ENCODE measurements around the gene HIGD1A.

HIGD1A gene

DNA sequence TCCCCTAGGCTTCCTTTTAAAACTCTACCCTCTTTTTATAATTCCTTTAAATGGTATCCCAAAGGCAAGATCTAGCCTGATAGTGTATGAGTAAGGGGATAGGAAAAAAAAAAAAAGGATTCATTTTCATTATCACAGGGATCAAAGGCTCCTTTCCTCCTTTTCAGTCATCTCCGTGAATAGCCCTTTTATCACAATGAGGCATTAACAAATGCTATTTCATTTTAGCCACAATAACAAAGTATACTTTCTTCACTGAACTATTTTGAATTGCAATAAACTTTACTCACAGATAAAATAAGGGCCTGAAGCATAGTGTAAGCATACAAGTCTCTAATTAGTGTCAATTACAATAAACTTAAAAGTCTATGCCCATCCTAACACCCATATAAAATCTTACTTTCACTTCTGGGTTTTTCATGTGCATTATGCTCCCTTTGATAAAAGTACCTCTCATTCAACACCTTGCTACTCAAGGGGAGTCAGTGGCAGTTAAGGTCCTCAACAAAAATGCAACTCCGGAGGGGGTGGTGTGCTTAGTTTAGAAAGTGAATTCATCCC, 8.6 kb downstream of the HIGD1A start:
- no peak for DNase-seq

DNA sequence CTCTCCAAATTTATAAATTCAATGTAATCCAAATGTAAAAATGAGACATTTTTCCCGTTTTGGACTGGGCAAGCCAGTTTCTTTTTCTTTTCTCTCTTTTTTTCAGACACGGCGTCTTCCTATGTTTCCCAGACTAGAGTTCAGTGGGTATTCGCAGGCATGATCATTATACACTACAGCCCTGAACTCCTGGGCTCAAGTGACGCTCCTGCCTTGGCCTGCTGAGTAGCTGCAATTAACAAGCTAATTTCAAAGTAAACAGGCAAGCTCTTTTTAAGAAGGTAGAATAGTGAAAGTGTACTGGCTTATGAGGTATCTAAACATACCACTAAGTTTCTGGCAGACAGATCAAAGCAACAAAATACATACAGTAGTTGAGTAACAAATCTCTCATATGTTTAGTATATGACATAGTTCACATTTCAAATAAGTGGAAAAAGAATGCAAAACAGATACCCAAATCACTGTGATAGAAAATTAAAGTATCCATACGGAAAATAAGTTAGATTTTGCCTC, 13.5 kb downstream of the HIGD1A start:
- DNase-seq = no peak

DNA sequence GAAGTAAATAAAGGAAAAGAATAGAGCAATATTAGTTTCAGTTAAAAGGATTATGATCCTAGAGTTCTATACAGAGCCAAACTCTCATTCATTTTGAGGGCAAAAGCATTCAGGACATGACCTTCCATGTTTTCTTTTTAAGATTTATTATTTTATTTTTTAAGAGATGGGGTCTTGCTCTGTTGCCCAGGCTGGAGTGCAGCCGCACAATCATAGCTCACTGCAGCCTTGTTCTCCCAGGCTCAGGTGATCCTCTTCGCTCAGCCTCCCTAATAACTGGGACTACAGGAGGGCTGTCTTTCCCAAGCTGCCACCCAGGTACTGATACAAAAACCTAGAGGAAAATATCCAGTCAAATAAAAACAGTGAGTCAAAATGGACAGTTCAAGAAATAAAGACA, 17.7 kb downstream of the HIGD1A start:
- no peak for DNase-seq

DNA sequence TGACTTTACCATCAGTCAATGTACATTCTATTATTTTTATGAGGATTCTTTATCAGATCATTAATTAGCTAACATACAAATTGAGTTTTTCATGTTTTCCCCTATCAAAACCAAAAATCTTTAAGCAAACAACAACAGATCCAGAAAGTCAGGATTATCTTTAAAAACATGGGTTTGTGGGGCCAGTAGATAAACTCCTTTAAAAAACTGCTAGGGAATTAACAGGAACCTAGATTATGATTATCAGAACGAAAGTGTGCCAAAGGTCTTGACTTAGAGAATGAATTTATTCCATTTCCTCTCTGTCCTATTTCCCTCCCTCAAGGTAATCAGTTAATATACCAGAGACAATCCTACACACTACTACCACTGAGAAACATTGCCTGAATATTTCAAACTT, 18.1 kb downstream of the HIGD1A start:
- no peak for DNase-seq

DNA sequence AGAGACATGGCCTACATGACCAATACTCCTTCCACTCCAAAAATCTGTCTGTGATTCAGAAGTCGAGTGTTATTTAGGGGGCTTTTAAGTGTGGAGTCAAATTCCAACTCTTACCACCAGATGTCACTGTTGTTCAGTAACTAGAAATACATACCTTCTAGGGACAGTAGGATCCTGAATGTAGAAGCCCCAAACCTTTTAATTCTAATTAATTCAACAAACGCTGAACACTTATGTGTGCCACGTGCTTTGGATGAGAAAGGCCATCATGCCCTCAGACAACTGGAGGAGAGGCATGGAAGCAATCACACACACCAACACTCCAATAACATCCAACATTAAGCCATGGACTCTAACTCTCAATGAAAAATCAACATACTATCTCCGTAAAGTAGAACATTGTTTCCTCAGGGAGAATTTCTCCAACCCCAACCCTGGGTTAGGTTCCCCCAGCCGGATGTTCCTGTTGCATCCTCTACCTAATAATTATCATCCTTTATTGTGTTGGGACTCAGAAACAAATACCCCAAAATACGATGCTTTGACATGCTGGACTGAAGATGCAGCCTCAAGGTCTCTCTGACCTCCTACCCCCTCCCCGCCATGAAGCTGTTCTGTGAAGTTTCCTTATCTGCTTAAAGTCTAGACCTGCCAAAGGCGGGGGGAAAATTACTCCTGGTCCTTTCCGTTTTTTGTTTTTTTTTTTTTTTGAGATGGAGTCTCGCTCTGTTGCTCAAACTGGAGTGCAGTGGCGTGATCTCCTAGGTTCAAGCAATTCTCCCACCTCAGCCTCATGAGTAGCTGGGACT, 23.2 kb downstream of the HIGD1A start:
- no peak for DNase-seq

DNA sequence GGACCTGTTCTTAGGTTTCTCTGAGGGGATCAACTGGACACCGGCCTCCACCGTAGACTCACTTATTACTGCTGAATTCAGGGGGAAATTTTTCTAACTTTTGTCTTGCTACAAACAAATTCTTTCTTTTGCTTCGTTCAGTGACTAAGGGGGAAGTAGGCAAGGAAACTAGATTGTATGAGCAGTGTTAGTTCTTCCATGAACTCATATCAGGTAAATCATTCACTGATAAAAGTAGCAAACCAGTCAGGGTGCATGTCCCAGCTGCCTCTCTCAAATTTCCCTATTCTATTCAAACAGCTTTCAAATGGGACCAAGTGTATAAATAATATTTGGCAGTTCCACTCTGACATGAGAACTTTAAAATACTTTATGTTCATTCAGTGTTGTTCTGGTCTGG, 23.9 kb downstream of the HIGD1A start:
- DNase-seq = no peak

DNA sequence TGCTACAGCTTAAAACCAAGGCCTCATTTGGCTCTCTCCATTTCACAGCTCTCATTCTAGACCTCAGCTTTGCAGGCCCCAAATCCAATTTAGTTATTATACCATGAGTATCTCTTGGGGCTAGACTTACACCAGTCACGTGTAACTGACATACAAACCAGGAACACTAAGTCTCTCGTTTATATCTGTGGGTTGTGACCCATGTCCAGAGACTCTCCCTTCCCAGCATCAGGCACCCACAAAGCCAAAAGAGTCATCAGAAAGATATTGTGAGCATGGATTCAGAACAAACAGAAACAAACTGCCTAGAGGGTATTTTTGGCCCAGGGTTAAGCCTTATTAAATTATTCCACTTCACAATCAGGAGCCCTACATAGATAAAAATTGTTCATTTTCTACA, 25.6 kb downstream of the HIGD1A start:
- no peak for DNase-seq

DNA sequence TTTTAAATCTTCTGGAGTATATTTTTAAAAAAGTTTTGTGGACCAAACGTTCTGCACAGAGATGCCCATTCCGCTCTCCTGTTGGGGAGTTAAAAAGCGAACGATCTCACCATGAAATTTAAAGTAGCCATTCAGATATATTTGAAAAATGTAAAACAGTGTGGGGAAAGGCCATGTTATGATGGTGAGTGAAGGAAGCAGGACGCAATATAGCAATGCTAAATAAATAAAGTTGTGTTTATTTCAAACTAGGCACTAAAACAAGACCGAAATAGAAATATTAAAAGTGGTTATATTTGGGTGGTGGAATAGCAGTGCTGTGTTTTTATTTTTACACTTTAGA, 30.9 kb downstream of the HIGD1A start:
- DNase-seq = no peak

DNA sequence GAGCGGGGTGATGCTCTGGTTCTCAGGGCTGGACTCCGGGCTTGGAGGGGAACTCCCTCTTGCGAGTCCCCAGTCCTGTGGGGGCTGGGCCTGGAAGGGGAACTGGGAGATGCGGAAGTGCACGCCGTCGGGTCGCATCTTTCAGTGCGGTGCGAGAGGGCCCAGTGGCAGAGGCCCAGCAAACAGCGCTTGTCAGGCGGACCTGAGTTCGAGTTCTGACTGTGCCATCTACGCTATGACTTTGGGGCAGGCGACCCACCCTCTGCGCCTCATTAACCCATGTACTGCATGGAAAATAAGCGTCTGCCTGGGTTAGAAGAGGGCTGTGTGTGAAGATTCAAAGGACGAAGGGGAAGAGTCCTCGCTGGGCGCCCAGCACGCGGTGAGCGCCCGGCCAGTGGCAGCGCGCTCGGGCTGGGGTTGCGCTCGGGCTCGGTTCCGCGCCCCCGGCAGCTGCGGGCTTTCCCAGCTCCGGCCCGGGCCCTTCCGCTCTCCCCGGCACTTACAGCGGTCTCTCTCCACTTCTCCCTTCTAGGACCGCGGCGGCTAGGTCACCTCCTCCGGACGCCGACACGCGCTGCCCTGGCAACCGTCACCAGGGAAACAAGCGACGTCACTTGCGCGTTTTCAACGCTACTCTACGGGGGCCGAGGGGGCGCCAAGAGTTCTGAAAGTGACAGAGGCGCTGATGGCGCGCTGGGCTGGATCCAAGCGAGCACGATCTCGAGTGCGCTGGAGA, 31.5 kb downstream of the HIGD1A start, which contains the start of gene CCDC13:
Gene CCDC13, minus strand, starts transcription at position 584 of the 739 bp plus-strand sequence. CDS start 14,908 bp downstream, outside the sequence.
- DNase-seq = peak; percentile 79

DNA sequence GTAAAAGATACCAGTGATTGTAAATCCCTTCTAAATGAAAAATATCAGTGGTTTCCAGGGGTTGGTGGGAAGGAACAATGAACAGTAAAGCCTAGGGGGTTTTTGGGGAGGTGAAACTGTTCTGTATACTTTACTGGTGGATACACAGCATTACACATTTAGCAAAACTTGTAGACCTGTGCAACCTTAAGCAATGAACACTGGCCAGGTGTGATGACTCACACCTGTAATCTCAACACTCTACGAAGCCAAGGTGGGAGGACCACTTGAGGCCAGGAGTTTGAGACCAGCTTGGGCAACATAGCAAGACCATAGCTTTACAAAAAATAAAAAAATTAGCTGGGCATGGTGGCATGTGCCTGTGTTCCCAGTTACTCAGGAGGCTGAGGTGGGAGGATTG, 33.0 kb downstream of the HIGD1A start:
- DNase-seq = no peak

DNA sequence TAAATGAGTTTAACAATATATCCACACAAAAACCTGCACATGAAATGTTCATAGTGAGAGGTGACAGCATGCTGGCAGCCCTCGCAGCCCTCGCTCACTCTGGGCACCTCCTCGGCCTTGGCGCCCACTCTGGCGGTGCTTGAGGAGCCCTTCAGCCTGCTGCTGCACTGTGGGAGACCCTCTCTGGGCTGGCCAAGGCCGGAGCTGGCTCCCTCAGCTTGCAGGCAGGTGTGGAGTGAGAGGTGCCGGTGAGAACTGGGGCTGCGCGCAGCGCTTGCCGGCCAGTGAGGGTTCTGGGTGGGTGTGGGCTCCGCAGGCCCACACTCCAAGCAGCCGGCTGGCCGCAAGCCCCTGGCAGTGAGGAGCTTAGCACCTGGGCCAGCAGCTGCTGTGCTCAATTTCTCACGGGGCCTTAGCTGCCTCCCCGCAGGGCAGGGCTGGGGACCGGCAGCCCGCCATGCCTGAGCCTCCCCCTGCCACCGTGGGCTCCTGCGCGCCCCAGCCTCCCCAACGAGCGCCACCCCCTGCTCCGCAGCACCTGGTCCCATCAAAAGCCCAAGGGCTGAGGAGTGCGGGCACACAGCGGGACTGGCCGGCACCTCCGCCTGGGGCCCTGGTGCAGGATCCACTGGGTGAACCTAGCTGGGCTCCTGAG, 34.7 kb downstream of the HIGD1A start:
- no peak for DNase-seq

DNA sequence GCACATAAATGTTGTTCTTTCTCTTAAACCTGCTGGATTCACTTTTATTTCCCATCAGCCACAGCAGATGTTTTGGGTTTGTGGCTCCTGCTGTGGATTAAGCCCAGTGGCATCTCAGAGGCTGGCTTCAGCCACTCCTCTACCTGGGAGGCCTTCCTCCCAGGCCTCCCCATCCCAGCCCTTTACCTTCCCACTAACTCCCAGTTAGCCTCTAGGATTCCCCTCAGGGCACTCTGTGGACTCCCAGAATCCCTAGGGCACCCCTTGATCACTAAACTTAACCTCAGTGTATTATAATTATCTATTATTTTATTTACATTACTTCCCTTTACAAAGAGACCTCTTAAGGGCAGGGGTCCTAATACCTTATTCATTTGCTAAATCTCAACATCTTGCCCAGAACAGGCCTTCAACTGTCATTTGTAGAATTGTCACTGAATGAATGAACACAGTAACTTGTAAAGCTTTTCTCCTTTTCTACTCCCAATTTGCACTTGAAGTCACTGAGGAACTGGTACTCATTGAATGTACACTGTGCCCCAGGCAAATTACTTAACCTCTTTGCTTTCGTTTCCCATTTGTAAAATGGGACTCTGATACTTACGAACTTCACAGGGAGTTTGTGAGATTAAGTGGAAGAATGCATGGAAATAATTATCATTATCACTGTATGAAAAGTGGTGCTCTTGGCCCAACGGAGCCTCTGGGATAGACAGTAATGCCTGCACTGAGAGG, 39.6 kb downstream of the HIGD1A start:
- no peak for DNase-seq

DNA sequence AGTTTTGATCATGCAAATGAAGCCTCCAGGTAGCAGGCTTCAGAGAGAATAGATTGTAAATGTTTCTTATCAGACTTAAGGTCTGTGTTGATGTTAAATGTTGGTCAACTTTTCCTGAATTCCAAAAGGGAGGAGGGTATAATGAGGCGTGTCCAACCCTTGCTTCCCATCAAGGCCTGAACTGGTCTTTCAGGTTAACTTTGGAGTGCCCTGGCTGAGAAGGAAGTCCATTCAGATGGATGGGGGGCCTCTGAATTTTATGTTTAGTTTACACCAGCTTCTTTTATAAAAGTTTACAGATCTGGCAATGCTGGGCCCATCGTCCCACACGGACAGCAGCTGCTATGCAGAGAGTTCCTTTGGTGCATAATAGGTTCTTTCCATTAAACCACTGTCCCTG, 40.2 kb downstream of the HIGD1A start:
- DNase-seq = no peak

DNA sequence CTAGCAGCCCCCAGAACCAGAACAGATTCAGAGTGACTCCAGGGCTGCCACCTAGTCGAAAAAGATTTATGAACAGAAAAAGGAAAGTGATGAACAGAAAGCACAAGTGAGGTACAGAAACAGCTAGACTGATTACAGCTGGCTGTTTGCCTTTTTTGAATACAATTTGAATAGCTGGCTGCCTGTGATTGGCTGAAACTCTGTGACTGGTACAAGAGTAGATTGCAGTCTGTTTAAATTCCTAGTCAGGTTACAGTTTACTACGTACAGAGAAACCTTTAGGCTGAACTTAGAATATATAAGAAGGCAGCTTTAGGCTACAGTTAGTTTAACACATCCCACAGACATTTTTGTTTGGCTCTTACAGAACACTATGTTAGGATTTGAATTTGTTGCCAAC, 41.3 kb downstream of the HIGD1A start:
- no peak for DNase-seq

DNA sequence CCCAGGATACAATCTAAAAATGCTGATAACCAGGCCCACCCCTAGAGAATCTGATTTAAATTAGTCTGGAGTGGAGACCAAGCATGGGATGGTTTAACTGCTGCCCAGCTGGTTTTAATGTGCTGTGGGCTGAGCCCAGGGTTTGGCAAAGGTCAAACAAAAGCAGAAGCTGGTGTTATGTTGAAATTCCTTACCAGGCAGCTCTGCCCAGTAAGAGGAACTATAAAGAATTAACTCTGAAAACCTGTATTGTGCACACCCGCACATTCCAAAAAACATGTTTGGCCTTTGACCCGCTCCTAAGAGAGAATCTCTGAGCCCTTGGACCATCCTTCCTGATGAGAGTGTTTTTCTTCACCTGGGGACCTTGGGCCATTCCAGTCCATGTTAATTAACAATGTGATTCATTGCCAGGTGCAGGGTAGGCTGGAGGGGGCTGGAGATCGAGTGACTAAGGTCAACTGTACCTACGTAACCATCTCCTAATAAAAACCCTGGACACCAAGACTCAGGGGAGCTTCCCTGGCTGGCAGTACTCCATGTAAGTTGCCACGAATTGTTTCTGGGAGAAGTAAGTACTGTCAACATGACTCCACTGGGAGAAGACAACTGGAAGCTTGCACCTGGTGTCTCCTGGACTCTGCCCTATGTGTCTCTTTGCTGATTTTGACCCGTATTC, 42.1 kb downstream of the HIGD1A start:
- no peak for DNase-seq

DNA sequence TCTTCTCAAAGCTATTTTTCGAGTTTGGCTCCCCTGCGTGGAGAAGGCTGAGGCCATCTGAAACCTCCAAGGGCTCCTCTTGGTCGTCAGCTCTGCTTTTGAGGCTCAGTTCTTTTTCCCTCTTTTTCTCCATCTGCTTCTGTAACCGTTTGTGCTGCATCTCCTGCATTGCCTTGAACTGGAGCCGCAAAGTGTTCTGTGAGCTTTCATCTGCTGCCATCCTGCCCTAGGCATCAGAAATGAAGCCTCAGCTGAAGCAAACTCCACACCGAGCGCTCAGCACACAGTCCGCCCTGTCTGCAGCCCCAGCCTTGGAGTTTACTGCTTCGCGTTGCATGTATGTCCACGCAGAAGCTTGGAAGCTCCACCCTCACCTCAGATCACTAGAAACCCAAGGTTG, 46.2 kb downstream of the HIGD1A start:
- DNase-seq = no peak

DNA sequence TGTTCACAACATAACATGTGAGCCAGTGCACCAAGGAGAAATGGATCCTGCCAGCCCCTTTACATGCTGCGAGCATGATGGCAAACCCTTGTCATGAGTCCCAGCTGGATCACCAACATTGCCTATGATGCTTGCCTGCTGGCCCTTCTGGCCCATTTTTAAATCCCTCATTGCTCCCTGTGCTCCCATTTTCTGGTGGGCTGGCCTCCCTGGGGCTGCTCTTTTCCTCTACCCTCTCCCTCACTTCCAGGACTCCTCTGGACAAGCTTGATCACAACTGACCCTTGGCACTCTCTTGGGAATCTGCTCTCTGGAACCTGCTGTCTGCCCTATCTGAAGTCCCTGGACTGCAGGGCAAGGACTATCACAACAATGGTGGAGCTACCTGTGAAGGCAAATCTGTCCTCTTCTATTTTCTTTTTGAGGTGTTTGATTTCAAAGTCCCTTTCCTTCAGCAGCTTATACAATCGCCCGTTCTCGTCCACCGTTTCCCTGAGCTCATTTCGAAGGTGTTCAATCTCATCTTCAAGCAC, 47.5 kb downstream of the HIGD1A start:
- no peak for DNase-seq

DNA sequence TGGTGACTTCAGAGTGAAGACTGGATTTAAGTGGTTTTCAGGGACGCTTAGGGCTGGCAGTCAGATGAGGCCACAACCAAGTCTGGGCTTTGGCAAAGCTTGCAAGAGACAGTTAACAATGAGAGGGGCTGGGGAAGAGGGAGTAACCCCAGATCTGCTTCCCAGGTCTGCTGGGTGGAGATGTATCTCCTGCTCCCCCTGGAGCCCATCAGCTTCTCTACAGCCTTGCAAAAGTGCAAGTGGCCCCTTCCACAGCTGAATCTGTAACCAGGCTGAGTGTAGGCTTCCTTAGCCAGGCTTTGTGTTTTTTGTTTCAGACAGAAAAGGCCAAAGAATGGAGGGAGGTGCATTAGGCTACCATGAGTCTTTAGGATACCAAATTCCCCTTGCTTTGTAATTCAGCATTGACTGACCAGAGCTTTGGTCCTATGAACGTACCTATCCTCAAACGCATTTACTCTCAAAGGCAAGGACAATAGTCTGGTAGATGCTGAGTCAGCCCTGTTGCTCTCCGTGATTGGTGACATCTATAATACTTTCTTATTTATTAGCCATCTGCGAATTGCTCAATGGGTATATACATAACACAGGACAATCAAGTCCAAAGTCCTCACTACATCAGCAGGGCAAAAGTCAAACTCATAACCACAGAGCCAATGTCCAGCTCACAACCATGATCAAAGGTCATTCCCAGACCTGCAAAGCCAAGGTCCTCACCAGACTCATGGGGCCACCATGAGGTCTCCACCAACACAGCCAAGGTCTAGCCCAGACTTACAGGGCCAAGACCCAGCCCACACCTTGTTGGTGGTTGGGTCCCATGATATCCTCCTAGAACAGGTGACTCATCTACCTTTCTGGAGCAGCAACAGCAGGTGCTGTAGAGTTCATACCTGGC, 48.4 kb downstream of the HIGD1A start:
- no peak for DNase-seq

DNA sequence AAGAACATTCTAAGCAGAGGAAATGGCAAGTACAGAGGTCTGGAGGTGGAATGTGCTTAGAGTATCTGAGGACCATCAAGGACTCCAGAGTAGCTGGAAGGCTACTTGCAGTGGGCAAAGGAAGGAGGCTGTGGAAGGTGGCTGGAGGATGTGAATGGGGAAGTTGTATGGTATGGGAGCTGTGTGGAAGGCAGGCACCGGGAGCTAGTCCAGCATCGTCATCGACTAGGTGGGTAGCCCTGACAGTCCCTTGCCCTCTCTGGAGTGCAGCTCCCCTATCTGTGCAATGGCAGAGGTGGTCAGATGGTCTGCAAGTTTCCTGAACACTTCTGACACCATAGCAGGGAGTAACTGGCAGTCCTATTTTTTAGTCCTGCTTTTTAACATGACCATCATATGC, 50.5 kb downstream of the HIGD1A start:
- DNase-seq = no peak

DNA sequence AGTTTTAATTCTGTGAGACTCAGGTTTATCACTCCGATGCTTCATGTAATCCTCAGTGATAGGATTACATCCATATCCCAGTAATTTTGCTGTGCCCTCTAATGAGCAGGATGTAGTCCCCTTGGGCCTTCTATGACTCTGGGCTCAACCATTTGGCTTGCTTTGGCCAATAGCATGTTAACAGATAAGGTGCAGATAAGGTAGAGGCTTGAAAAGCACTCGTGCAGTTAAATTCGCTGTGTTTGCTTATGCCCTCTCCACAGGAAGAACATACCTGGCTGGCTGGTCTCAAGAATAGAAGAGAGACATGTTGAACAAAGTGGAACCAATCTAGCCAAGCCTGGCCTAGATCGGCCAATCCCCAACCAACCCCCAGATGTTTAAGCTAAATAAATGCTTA, 51.3 kb downstream of the HIGD1A start:
- no peak for DNase-seq

DNA sequence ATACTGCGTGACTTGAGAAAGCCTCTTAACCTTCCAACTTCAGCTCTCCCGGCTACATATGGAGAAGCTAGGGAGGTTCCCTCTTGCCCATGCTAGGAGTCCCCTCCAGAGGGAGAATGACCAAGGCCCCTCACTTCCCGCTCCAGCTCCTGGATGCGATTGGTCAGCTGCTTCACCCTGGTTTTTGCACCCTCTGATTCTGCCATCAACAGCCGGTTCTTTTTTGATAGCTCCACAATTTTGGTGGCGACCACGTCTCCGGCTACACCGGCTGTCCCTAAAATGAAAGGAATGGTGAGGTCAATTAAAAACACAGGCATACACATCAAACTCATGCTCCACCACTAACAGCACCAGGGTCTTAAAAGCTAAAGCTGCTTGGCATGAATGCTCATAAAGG, 51.8 kb downstream of the HIGD1A start:
- no peak for DNase-seq

Measured in stimulated activated naive CD4-positive, alpha-beta T cell treated with Interleukin-2 at 50 U/mL for 16 hours (primary cell).